Ureter (tissue), 1 donor: Measurements from ENCODE around the gene CHMP6. TPM values are rescaled to one million over a fixed set of nuclear protein-coding genes. Genes with fewer than 3 reads are reported as not detected.

Experiments used
- DNase-seq: peaks from one replicate; pipeline ENCODE4 v3.0.0-alpha.2; 2020; ENCODE audit warnings: low spot score
- total RNA-seq: library from RNA; stranded (reverse); gene quantifications from one replicate; pipeline ENCODE4 v1.2.4, GENCODE V29; 2023
- donor health status: DM: yes; HTN: yes; CAD: no.

CHMP6 gene
- total RNA-seq, 1 donor from 2014 or later: 26.2 TPM

GRCh38 chr17:80970762-80971703 is 20.6 kb upstream of the CHMP6 start:
- no peak for DNase-seq

- no peak for DNase-seq
Measured at GRCh38 chr17:80971704-80972304, 19.8 kb upstream of the CHMP6 start.

DNA sequence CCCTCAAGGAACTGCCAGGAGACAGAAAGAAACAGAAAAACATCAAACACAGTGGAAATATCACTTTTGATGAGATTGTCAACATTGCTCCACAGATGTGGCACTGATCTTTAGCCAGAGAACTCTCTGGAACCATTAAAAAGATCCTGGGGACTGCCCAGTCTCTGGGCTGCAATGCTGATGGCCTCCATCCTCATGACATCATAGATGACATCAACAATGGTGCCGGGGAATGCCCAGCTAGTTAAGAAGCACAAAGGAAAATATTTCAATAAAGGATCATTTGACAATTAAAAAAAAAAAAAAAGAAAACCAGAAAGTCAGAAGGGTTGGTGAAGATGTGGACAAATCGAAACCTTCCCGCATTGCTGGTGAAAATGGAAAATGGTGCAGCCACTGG is 14.9 kb upstream of the CHMP6 start:
- no peak for DNase-seq

GRCh38 chr17:80977172-80977571 is 14.5 kb upstream of the CHMP6 start:
- DNase-seq: no peak

DNA sequence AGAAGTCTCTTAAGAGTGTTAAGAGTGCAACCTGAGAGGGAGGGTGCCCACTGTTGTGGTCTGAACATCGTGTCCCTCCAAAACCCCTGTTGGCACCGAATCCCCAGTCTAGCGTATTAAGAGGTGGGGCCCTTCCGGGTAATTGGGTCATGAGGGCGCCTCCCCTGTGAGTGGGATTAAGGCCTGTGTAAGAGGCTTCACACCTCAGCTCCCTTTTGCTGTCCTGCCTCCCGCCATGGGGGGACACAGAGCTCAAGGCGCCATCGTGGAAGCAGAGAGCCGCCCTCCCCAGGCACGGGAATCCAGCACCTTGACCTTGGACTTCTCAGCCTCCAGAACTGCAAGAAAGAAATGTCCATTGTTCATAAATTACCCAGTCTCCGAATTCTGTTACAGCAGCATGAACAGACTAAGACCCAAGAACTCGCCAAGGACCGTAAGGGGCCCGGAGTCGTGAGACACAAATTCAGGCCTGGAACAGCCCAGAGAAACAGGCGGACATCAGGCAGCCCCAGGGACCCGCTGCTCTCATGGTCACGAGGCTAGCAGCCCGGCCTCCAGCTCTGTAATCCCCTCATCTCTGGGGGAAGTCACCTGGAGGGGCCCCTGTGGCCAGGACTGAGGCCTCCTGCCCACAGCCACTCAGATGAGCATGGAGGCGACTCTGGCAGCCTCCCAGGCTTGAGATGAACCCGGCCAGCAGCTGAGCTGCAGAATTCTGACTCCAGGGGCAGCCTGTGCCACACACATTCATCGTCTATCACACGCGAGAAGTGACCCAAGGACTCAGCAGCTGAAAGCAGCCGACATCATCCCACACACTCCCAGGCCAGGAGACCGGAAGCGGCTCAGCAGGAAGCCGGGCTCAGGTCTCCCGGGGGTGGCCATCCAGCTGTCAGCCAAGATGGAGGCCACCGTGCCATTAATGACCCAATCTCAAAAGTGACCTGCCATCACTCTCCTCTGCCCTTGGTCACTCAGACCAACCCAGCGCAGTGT is 12.8 kb upstream of the CHMP6 start:
- DNase-seq: no peak

- no peak for DNase-seq
Measured at GRCh38 chr17:80979547-80980378, 11.9 kb upstream of the CHMP6 start.

DNA sequence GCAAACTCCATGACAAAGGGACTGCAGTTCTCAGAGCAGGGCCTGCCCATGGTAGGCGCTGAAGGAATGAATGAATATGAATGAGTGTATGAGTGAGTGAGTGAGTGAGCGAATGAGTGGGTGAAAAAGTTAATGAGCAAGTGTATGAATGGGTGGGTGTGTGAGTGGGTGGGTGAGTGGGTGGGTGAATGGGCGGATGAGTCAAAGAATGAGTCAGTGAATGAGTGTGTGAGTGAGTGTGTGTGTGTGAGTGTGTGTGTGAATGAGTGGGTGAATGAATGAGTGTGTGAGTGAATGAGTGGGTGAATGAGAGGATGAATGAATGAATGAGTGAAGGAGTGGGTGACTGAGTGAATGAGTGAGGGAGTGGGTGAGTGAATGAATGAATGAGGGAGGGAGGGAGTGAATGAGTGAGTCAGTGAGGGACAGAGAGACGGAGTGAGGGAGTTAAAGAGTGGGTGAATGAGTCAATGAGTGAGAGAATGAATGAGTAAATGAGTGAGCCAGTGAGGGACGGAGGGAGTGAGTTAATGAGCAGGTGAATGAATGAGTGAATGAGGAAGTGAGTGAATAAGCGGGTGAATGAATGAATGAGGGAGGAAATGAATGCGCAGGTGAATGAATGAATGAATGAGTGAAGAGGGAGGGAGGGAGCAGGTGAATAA is 11.1 kb upstream of the CHMP6 start:
- no peak for DNase-seq

DNA sequence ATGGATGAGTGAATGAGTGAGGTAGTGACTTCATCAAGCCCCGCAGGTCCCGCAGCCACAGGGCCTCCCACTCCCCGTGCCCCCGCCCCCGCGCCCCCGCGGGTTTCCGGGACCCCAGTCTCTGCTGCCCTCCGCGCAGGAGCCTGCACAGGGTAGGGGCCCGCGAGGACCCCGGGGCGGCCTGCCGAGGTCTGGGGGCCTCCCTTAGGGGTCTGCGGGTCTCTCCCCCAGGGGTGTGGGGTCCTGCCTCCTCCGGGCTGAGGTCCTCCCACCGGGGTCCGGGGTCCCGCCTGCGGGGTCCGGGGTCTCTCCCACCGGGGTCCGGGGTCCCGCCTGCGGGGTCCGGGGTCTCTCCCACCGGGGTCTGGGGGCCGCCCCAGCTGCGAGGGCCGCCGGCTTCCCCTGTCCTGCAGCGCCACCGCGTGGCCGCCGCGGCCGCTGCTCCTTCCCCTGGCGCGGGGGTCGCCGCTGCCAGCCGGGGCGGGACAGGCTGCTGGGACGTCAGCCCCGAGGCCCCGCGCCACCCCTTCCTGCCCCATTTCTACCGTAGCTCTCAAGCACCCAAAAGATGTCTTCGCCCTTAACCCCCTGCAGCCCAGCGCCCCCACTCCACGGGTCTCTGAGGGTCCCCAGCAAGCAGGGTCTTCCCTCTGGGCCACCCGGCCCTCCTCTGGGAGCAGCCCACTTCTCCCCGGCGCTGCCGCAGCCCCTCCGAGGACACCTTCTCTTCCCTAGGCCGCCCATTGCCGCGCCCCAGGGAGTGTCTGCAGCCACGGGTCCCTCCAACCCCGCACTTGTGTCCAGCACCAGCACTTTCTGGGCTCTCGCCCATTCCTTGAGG is 10.4 kb upstream of the CHMP6 start:
- no peak for DNase-seq

- DNase-seq: no peak
Measured at GRCh38 chr17:80981929-80982425, 9.7 kb upstream of the CHMP6 start.

DNA sequence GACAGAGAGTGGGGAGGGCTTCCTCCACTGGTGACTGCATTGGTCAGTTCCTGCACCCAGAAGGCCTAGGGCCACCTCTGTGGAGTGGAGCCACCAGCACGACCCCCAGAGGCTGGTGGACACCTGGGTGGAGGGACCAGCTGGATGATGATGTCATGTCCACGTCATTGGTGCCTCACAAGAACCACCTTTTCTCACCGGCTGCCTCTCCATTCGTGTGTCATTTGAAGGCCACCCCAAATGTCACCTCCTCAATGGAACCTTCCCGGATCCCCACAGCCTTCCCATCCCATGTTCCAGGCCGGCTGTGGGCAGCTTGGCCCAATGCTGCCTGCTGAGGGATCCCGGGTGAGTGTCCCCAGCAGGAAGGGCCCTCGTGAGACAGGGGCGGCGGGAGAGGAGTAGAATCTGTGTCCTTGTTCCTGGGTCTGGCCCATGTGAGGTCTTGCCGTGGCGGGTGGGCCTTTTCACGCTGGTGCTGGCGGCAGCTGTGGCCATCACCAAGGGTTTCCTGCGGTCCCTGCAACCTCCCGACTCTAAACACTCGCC is 9.1 kb upstream of the CHMP6 start:
- DNase-seq: no peak

DNA sequence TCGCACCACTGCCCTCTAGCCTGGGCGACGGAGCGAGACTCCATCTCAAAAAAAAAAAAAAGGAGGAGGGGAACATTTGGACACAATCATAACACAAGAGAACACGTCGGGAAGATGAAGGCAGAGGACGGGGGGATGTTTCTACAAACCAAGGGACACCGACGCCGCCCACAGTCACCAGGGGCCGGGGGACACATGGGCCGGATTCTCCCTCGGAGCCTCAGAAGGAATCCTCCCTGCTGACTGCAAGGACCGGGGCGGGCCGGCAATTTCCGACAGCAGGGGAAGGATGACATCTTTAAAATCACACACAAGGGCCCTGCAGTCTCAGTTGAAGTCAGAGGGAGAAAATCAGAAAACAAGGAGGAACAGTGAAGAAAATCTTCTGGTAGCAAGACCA is 8.1 kb upstream of the CHMP6 start:
- no peak for DNase-seq

DNA sequence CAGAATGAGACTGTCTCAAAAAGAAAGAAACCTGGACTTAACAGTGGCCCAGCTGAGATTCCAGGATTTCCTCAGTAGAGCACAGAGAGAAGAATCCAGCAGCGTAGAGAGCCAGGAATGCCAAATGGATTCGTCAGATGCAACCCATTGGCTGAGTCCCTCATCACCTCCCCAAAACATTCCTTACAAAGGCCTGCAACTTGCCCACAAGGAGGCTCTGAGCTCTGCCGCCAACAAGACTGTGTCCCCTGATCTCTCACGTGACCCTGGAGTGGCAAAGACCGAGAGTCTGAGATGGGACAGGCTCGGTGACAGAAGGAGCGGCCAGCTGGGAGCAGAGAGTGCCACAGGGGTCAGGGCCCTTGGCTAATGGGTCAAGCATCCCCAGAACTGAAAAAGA is 6.9 kb upstream of the CHMP6 start:
- DNase-seq: no peak

GRCh38 chr17:80986046-80986445 is 5.6 kb upstream of the CHMP6 start:
- no peak for DNase-seq

GRCh38 chr17:80986816-80987475 is 4.7 kb upstream of the CHMP6 start:
- no peak for DNase-seq

DNA sequence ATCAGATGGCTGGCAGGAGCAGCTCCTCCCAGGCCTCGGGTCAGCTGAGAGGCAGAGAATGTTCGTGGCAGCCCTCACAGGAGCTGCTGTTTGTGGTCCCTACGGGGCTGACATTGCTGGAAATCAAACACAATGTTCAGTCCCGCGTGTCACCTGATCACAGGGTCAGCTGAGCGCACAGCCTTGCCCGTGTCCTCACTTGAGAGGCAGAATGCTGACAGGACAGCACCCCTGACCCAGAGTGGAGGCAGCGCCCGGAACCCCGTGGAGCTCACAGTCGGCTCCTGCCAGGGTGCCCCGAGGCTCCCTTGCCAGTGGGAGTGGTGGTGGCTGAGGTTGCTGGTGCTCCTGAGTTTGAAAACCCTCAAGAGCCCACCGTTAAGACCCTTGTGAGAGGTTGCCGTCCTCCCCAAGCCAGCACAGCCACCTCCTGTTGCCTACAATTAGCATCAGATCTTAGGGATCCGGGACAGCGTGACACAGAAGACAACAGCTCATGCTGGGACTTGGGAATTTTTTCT is 3.6 kb upstream of the CHMP6 start:
- no peak for DNase-seq

GRCh38 chr17:80989586-80989913 is 2.1 kb upstream of the CHMP6 start:
- no peak for DNase-seq

GRCh38 chr17:80990921-80991644 is 558 bp upstream of the CHMP6 start:
- no peak for DNase-seq
